SU-DHL-6 (cell line): ENCODE results near the gene SDK2.

Source experiments
- H2AFZ ChIP-seq: fragments of 200-600 bp; sonication (generic); 2 replicates; pipeline ENCODE4 v1.6.1; 2014; ENCODE audit warnings: low read depth, mild to moderate bottlenecking, moderate library complexity, mixed read lengths, antibody characterized with exemption, low read length; ENCODE audit not compliant: severe bottlenecking
- H3F3A ChIP-seq: fragments of 200-600 bp; shearing (Covaris generic); 2 replicates; pipeline ENCODE4 v1.6.0; 2016; ENCODE audit warnings: antibody characterized with exemption, mild to moderate bottlenecking; ENCODE audit not compliant: insufficient read depth
- H3K27ac ChIP-seq: fragments of 200-600 bp; sonication (generic); 2 replicates; pipeline ENCODE4 v1.5.1; 2016; ENCODE audit warnings: low read depth, mild to moderate bottlenecking, low read length, moderate library complexity, mixed read lengths
- H3K27me3 ChIP-seq: fragments of 200-600 bp; sonication (generic), shearing (Covaris generic); 2 replicates; pipeline ENCODE4 v1.6.0; 2014; ENCODE audit warnings: mild to moderate bottlenecking, low read length
- H3K36me3 ChIP-seq: fragments of 200-600 bp; sonication (generic); 2 replicates; pipeline ENCODE4 v1.6.1; 2014; ENCODE audit warnings: mild to moderate bottlenecking, low read length, mixed read lengths
- H3K4me2 ChIP-seq: fragments of 300-600, 200-600 bp; shearing (Covaris generic), sonication (generic); 2 replicates; pipeline ENCODE4 v1.6.0; 2014; ENCODE audit warnings: low read length, low read depth, mild to moderate bottlenecking; ENCODE audit not compliant: poor library complexity, severe bottlenecking
- H3K4me3 ChIP-seq: fragments of 200-600 bp; sonication (generic); 2 replicates; pipeline ENCODE4 v1.5.1; 2014; ENCODE audit warnings: antibody characterized with exemption, low read length, mild to moderate bottlenecking, mixed read lengths; ENCODE audit not compliant: insufficient read depth, poor library complexity, severe bottlenecking
- H3K79me2 ChIP-seq: fragments of 200-600 bp; sonication (generic); 2 replicates; pipeline ENCODE4 v1.6.1; 2014; ENCODE audit warnings: mild to moderate bottlenecking, low read length, moderate library complexity; ENCODE audit not compliant: insufficient read depth
- H3K9ac ChIP-seq: fragments of 200-600 bp; sonication (generic); 2 replicates; pipeline ENCODE4 v1.7.0; 2014; ENCODE audit warnings: mild to moderate bottlenecking, low read length
- H3K9me2 ChIP-seq: fragments of 200-600 bp; sonication (generic); replicated peaks from 2 replicates; pipeline ENCODE4 v1.6.1; 2014; ENCODE audit warnings: low read length; ENCODE audit not compliant: insufficient read depth
- H3K9me3 ChIP-seq: fragments of 200-600 bp; sonication (generic); 2 replicates; pipeline ENCODE4 v1.6.1; 2014; ENCODE audit warnings: low read length, mixed read lengths; ENCODE audit not compliant: insufficient read depth
- H4K20me1 ChIP-seq: fragments of 200-600 bp; sonication (generic); 2 replicates; pipeline ENCODE4 v1.6.1; 2014; ENCODE audit warnings: low read depth, mild to moderate bottlenecking, antibody characterized with exemption, low read length, moderate library complexity, mixed read lengths
- CTCF ChIP-seq: fragments of 200-600 bp; sonication (generic); IDR thresholded peaks from one replicate; pipeline ENCODE4 v1.5.1; 2017; ENCODE audit warnings: antibody characterized with exemption, mild to moderate bottlenecking, low read length, moderate library complexity; ENCODE audit not compliant: insufficient read depth, poor library complexity, severe bottlenecking
- EZH2phosphoT487 ChIP-seq: fragments of 200-600 bp; sonication (generic), shearing (Covaris generic); conservative IDR thresholded peaks from 2 replicates; pipeline ENCODE4 v1.6.1; 2018; ENCODE audit warnings: mild to moderate bottlenecking, antibody characterized with exemption, low read length, moderate library complexity, mixed read lengths

Gene SDK2

GRCh38 chr17:73397856-73398540, 246.2 kb downstream of the SDK2 start:
- Histone ChIP-seq H3K4me3 (no peak overlapping the region), H3F3A (no peaks in the 10 kb centered on the region), H2AFZ (no peak overlapping the region), H3K9me2 (no peaks in the 10 kb centered on the region), H4K20me1 (no peaks in the 10 kb centered on the region), H3K9ac (no peak overlapping the region), H3K79me2 (no peaks in the 10 kb centered on the region), H3K9me3 (no peaks in the 10 kb centered on the region), H3K36me3 (no peaks in the 10 kb centered on the region), H3K27ac (no peak overlapping the region), H3K4me2 (no peak overlapping the region), H3K27me3 (no peaks in the 10 kb centered on the region)
- TF ChIP-seq CTCF (no peak), EZH2phosphoT487 (no peak)

GRCh38 chr17:73397278-73397826, 246.9 kb downstream of the SDK2 start:
- Histone ChIP-seq H3K36me3 (no peaks in the 10 kb centered on the region), H3K9me2 (no peaks in the 10 kb centered on the region)

GRCh38 chr17:73396431-73397277, 247.6 kb downstream of the SDK2 start:
- Histone ChIP-seq H3K79me2 (no peaks in the 10 kb centered on the region), H3K9me3 (no peaks in the 10 kb centered on the region), H3K9me2 (no peaks in the 10 kb centered on the region), H3K4me3 (no peak overlapping the region), H3K27me3 (no peaks in the 10 kb centered on the region), H3K4me2 (no peak overlapping the region), H3K36me3 (no peaks in the 10 kb centered on the region), H2AFZ (no peak overlapping the region), H3K27ac (no peak overlapping the region), H4K20me1 (no peaks in the 10 kb centered on the region), H3F3A (no peaks in the 10 kb centered on the region), H3K9ac (no peak overlapping the region)
- TF ChIP-seq CTCF (no peak), EZH2phosphoT487 (no peak)

More at GRCh38 chr17:73397278-73397826, 246.9 kb downstream of the SDK2 start:
- Histone ChIP-seq H3F3A (no peaks in the 10 kb centered on the region), H3K4me2 (no peak overlapping the region), H3K79me2 (no peaks in the 10 kb centered on the region), H3K4me3 (no peak overlapping the region), H3K9me3 (no peaks in the 10 kb centered on the region), H4K20me1 (no peaks in the 10 kb centered on the region), H2AFZ (no peak overlapping the region), H3K27me3 (no peaks in the 10 kb centered on the region), H3K27ac (no peak overlapping the region), H3K9ac (no peak overlapping the region)
- no peak for TF ChIP-seq CTCF
